HG03103 (cell line): Measurements from ENCODE around the gene DEPDC1B.
"Not testable (repeated sequence)": the region's sequence is repeated elsewhere in the genome, so short reads cannot be mapped to it uniquely, and the experiment has no call there.

Experiments used
- ATAC-seq: cut with Tn5 transposase; IDR thresholded peaks from one replicate; pipeline ENCODE4 v1.9.1; 2021; ENCODE audit warnings: low read depth; ENCODE audit not compliant: unreplicated experiment

The DEPDC1B gene

GRCh38 chr5:60649288-60649917 is 50.6 kb downstream of the DEPDC1B start:
- ATAC-seq = peak; percentile 52

GRCh38 chr5:60648175-60648574 is 51.8 kb downstream of the DEPDC1B start:
- no peak for ATAC-seq

GRCh38 chr5:60640901-60641300 is 59.1 kb downstream of the DEPDC1B start:
- ATAC-seq = no peak

- ATAC-seq = no peak
Observed at GRCh38 chr5:60639544-60639943, 60.4 kb downstream of the DEPDC1B start.

GRCh38 chr5:60638300-60638699 is 61.7 kb downstream of the DEPDC1B start:
- no peak for ATAC-seq

GRCh38 chr5:60636644-60637043 is 63.3 kb downstream of the DEPDC1B start:
- no peak for ATAC-seq

GRCh38 chr5:60636001-60636400 is 64.0 kb downstream of the DEPDC1B start:
- ATAC-seq = no peak

- ATAC-seq = no peak
Observed at GRCh38 chr5:60634051-60634450, 65.9 kb downstream of the DEPDC1B start.

- no peak for ATAC-seq
Observed at GRCh38 chr5:60633341-60633740, 66.6 kb downstream of the DEPDC1B start.

GRCh38 chr5:60632153-60632552 is 67.8 kb downstream of the DEPDC1B start:
- no peak for ATAC-seq

GRCh38 chr5:60630836-60631235 is 69.1 kb downstream of the DEPDC1B start:
- no peak for ATAC-seq

- ATAC-seq = no peak
Observed at GRCh38 chr5:60630179-60630578, 69.8 kb downstream of the DEPDC1B start.

GRCh38 chr5:60624875-60625274 is 75.1 kb downstream of the DEPDC1B start:
- not testable (repeated sequence) for ATAC-seq

- ATAC-seq = not testable (repeated sequence)
Observed at GRCh38 chr5:60620752-60621151, 79.2 kb downstream of the DEPDC1B start.

- ATAC-seq = no peak
Observed at GRCh38 chr5:60613826-60614225, 86.1 kb downstream of the DEPDC1B start.

- ATAC-seq = no peak
Observed at GRCh38 chr5:60611099-60611740, 88.7 kb downstream of the DEPDC1B start.

- ATAC-seq = no peak
Observed at GRCh38 chr5:60604771-60605170, 95.2 kb downstream of the DEPDC1B start.

- ATAC-seq = no peak
Observed at GRCh38 chr5:60598424-60598823, 101.5 kb downstream of the DEPDC1B start.

GRCh38 chr5:60597572-60598320 is 102.2 kb downstream of the DEPDC1B start:
- peak; percentile 68 for ATAC-seq

GRCh38 chr5:60594715-60595477 is 105.1 kb downstream of the DEPDC1B start:
- no peak for ATAC-seq

GRCh38 chr5:60590172-60590571 is 109.8 kb downstream of the DEPDC1B start:
- ATAC-seq = no peak
